Suprapubic skin (tissue), 4 donors: ENCODE data around the gene STOX1.

Experiments
- CTCF ChIP-seq, 2 donors: fragments of 200-600 bp in 1 of 2; fragments of 450-650 bp in 1 of 2; sonication (generic) in 1 of 2; IDR thresholded peaks; one replicate each; pipeline ENCODE4 v1.5.1; 2016 to 2019; ENCODE audit warnings: antibody characterized with exemption in 2 of 2, mild to moderate bottlenecking in 1 of 2, moderate library complexity in 1 of 2
- EP300 ChIP-seq: sonication (generic); formaldehyde crosslinking; IDR thresholded peaks from one replicate; pipeline ENCODE4 v1.6.1; 2017; ENCODE audit warnings: antibody characterized with exemption
- POLR2A ChIP-seq, 2 donors: fragments of 450-650 bp; IDR thresholded peaks; one replicate each; pipeline ENCODE4 v1.6.1; 2017; ENCODE audit warnings: antibody characterized with exemption in 2 of 2, mild to moderate bottlenecking in 2 of 2, moderate library complexity in 2 of 2
- POLR2AphosphoS5 ChIP-seq, 3 donors: sonication (generic); formaldehyde crosslinking; IDR thresholded peaks; one replicate each; pipeline ENCODE4 v1.6.1; 2017; ENCODE audit warnings: antibody characterized with exemption in 3 of 3

DNA sequence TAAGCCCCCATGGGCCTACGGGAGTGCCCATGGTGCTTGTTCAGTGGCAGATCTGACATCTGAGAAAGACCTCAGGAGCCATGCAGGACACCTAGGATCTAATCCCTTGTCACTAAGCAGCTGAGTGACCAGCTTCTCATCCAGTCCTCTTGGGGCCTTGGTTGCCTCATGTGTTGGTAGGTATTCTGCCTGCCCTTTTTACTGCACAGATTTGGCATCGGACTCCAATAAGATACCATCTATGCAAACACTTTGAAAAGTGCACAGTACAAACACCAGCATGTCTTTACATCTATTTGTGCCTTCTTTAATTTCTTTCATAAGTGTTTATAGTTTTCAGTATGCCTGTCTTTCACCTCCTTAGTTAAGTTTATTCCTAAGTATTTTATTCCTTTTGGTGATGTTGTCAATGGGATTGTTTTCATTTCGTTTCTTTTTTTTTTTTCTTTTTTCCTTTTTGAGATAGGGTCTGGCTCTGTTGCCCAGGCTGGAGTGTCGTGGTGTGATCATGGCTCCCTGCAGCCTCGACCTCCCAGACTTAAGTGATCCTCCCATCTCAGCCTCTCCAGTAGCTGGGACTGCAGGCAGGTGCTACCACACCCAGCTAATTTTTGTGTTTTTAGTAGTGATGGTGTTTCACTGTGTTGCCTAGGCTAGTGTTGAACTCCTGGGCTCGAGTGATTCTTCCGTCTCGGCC, 10.4 kb downstream of the STOX1 start:
- no peak for TF ChIP-seq EP300
- no peak for TF ChIP-seq CTCF (IDR thresholded peaks at IDR 0.05)
- TF ChIP-seq POLR2AphosphoS5 (IDR thresholded peaks at IDR 0.05): no peak
- no peak for TF ChIP-seq POLR2A (IDR thresholded peaks at IDR 0.05)
